ENCODE data around the gene ADCY1. TPM values are rescaled to one million over a fixed set of nuclear protein-coding genes. Genes with fewer than 3 reads are reported as not detected.

The ADCY1 gene
- polyA plus RNA-seq, 1 experiment = 0.26 TPM

- no peak for DNase-seq (ENCODE audit: low read depth)
- Histone ChIP-seq H3K36me3 (ENCODE audit: control insufficient read depth, insufficient read depth, low read length) (no peaks in the 10 kb centered on the region), H3K4me3 (ENCODE audit: low read depth, low read length) (no peak overlapping the region), H3K27me3 (ENCODE audit: control insufficient read depth, insufficient read depth, low read length) (peaks cover 3% of the 10 kb centered on the region; the same call in 1 of the 2 replicates)
- TF ChIP-seq CTCF (IDR thresholded peaks at IDR 0.05; ENCODE audit: insufficient read depth, low read depth, low read length) = no peak
- POLR2A ChIA-PET = no interaction called here
- CTCF ChIA-PET = no interaction called here
Measured at GRCh38 chr7:45582136-45582749, 8.1 kb downstream of the ADCY1 start.

- no peaks in the 10 kb centered on the region for H3K36me3 ChIP-seq (ENCODE audit: control insufficient read depth, insufficient read depth, low read length)
- no peak overlapping the region for H3K4me3 ChIP-seq (ENCODE audit: low read depth, low read length)
- no peak for TF ChIP-seq CTCF (IDR thresholded peaks at IDR 0.05; ENCODE audit: insufficient read depth, low read depth, low read length)
- POLR2A ChIA-PET = no interaction called here
- DNase-seq (ENCODE audit: low read depth) = no peak
- CTCF ChIA-PET = no interaction called here
- no peaks in the 10 kb centered on the region; the same call in 1 of the 2 replicates for H3K27me3 ChIP-seq (ENCODE audit: control insufficient read depth, insufficient read depth, low read length)
Measured at GRCh38 chr7:45582868-45583277, 8.7 kb downstream of the ADCY1 start.

- Histone ChIP-seq H3K4me3 (ENCODE audit: low read depth, low read length) (no peak overlapping the region), H3K36me3 (ENCODE audit: control insufficient read depth, insufficient read depth, low read length) (no peaks in the 10 kb centered on the region), H3K27me3 (ENCODE audit: control insufficient read depth, insufficient read depth, low read length) (no peaks in the 10 kb centered on the region; the same call in 1 of the 2 replicates)
- ChIA-PET POLR2A (no interaction called here), CTCF (no interaction called here)
- DNase-seq (ENCODE audit: low read depth) = no peak
- no peak for TF ChIP-seq CTCF (IDR thresholded peaks at IDR 0.05; ENCODE audit: insufficient read depth, low read depth, low read length)
Measured at GRCh38 chr7:45583296-45583695, 9.1 kb downstream of the ADCY1 start.

GRCh38 chr7:45584261-45585210 lies 10.4 kb downstream of the ADCY1 start:
- no peak for DNase-seq (ENCODE audit: low read depth)
- POLR2A ChIA-PET = no interaction called here
- no peaks in the 10 kb centered on the region for H3K36me3 ChIP-seq (ENCODE audit: control insufficient read depth, insufficient read depth, low read length)
- H3K4me3 ChIP-seq (ENCODE audit: low read depth, low read length) = no peak overlapping the region
- TF ChIP-seq CTCF (IDR thresholded peaks at IDR 0.05; ENCODE audit: insufficient read depth, low read depth, low read length) = no peak
- H3K27me3 ChIP-seq (ENCODE audit: control insufficient read depth, insufficient read depth, low read length) = no peaks in the 10 kb centered on the region; the same call in 1 of the 2 replicates
- CTCF ChIA-PET = interaction anchor here (0.6 kb wide), 2 partner anchors 746 to 1925 kb away, joined by 3 read pairs; no protein-coding TSS in a partner anchor

GRCh38 chr7:45585628-45586027 lies 11.5 kb downstream of the ADCY1 start:
- Histone ChIP-seq H3K36me3 (ENCODE audit: control insufficient read depth, insufficient read depth, low read length) (no peaks in the 10 kb centered on the region), H3K27me3 (ENCODE audit: control insufficient read depth, insufficient read depth, low read length) (no peaks in the 10 kb centered on the region; the same call in 1 of the 2 replicates), H3K4me3 (ENCODE audit: low read depth, low read length) (no peak overlapping the region)
- TF ChIP-seq CTCF (IDR thresholded peaks at IDR 0.05; ENCODE audit: insufficient read depth, low read depth, low read length) = no peak
- no peak for DNase-seq (ENCODE audit: low read depth)
- POLR2A ChIA-PET = no interaction called here
- CTCF ChIA-PET = no interaction called here

Data from BJ (cell line).